GM18861 (cell line): Measurements from ENCODE around the gene TTC7B.

ENCODE experiments used
- ATAC-seq: cut with Tn5 transposase; IDR thresholded peaks from one replicate; pipeline ENCODE4 v1.9.1; 2021; ENCODE audit not compliant: unreplicated experiment

TTC7B gene

DNA sequence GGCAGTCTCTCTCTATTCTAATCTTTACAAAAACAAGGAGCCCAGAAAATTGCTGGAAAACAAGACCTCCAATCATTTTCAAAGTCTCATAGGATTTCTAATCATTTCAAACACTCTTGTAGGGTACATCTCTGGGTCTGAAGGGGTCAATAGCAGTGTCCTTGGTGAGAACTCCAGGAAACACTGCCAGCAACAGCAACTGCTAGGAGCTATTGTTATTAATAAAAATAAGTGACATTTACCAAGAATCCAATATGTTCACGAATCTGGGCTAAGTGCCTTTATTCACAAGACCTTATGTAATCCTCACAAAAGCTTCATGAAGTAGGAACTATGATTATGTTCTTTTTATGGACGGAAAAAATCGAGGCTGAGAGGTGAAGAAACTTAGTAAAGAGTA lies 72.8 kb downstream of the TTC7B start:
- no peak for ATAC-seq

GRCh38 chr14:90742729-90743128 lies 73.5 kb downstream of the TTC7B start:
- no peak for ATAC-seq

DNA sequence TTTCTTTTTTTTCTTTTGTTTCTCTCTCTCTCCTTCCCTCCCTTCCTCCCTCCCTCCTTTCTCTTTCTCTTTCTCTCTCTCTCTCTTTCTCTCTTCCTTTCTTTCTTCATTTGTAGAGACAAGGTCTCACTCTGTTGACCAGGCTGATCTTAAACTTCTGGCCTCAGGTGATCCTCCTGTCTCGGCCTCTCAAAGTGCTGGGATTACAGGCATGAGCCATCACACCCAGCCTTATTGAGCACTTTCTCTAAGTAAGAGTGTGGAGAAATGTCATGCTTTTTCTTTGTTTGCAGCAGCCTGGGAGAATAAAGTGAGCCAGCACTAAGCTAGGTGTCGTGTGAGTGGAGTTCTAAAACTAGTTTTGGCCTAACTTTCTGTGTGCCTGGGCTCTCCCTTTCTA lies 74.0 kb downstream of the TTC7B start:
- no peak for ATAC-seq

DNA sequence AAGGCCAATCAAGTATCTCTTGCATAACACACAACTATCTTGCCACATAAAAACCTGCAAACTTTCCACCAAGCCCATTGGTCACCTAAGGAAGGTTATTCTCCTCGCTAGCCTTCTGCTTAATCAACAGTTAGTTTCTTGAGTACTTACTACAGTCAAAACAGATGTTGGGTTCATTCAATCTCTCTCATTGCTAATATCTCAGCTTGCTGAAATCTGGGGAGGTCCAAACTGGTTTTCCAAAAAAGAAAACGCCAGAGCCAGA lies 74.6 kb downstream of the TTC7B start:
- no peak for ATAC-seq

DNA sequence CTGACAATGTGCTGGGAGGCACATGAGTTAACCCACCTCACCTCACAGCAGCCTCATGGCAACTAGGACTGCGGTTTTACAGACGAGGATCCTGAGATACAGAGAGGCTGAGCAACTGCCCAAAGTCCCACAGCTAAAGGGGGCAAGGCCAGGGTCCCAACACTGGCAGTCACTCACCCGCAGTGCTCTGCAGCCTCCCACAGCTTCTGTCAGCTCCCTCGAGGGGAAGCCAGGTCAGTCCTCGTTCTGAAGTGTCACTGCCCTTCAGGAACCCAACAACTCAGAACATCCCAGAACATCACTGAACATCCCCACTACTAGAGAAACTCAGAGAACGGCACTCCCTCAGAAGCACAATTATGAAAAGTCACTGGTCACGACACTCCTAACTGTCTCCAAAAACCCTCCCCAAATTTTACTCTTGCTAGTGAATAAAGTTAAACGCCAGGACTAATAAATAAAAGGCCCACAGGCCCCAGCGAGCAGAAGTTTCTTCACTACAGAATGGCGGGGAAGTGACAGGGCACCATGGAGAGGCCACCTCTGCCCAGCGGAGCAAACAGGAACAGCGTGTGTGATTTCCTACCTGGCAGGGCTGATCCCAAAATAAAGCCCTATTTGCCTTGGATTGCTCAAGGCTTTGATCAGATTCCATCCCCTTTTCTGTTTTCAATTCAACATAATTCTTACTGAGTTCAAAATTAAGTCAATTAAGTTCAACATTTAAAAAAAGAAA lies 75.1 kb downstream of the TTC7B start:
- ATAC-seq: no peak

GRCh38 chr14:90740081-90740480 lies 76.1 kb downstream of the TTC7B start:
- ATAC-seq: no peak

GRCh38 chr14:90739318-90740068 lies 76.7 kb downstream of the TTC7B start:
- no peak for ATAC-seq

GRCh38 chr14:90733139-90733808 lies 83.0 kb downstream of the TTC7B start:
- ATAC-seq: no peak

DNA sequence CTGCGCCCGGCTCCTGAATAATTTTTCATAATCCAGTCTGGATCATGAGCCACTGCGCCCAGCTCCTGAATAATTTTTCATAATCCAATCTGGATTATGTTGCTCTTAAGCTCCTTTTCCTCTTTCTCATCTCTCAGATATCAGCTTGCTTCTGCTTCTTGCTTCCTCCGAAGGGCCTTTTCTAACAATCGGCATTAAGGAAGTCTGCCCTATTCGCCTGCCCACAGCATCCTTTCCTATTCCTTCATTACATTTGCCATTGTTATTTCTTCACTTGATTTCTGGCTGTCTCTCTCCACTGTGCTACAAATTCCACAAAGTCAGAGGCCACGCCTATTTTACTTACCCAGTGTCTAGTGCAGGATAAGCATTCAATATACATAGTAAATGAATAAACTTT lies 83.5 kb downstream of the TTC7B start:
- no peak for ATAC-seq

DNA sequence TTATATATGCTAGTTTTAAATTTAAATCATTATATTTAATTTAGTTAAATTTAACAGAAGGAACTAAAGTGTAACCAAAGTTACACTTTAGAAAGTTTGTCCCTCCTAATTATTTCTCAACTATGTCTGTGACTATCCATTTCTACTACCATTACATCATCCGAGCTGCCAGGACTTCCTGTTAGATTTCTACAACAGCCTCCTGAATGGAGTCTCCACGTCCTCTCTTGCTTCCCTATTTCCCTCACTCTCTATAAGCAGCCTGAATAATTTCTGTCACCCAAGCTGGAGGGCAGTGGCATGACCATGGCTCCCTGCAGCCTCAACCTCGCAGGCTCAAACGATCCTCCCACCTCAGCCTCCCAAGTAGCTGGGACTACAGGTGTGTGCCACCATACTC lies 84.1 kb downstream of the TTC7B start:
- no peak for ATAC-seq

GRCh38 chr14:90731487-90731886 lies 84.7 kb downstream of the TTC7B start:
- ATAC-seq: no peak

DNA sequence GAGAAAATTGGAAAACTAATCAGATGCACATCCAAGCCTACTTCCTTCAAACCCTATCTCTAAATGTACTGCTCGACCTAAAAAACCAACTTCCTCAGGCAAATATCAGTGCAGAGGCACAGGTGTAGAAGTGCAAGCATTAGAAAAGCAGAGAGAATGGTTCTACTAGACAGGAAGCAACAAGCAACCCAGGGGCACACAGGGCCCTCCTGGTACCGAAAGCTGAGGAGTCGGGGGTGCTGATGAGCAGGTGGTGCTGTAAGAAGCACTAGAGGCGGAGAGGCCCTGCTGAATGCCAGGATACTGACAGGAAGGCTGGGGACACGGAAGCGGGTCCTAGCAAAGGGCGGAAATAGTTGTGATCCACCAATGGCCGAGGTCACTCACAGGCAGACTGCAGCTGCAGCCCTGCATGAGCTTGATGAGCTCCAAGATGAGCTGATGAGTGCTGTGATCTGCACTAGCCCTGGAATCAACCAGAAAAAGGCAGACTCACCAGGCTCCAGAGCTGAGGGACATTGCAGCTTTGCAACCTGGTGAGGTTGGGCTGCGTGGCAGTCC lies 85.9 kb downstream of the TTC7B start:
- ATAC-seq: no peak

DNA sequence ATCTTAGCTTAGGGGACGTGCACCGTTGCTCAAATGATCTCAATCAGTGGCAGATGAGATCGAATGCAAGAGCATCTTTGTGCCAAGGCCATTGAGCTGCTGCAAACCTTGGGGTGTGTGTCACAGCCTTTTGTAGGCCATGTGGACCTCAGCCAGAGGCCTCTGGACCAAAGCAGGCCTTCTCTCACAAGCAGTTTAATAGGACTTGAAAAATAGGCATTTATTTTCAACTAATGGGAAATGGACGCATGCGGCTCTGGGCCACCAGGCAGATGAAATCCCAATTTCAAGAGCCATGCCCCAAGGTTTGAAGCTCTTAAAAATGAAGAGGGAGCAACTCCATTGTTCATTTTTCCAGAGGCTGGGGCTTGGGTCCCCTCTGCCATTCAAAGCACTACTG lies 87.3 kb downstream of the TTC7B start:
- no peak for ATAC-seq

DNA sequence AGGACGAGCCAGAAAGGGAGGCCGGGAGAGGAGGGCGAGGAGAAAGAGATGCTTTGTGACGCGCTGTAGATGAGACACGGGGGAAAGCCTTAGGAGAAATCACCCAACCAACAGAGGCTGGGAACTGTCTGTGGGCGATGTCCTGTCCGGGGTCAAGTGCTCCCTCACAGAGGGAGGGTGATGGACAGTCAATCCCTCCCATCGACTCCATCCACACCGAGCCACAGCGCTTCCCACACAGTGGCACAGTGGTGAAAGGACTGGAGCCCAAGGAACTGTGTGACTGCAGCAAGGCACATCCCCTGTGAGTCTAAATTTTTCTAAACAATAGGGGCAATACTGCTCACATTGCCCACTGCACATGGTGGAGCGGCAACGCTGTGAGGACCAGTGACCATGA lies 89.1 kb downstream of the TTC7B start:
- ATAC-seq: no peak

DNA sequence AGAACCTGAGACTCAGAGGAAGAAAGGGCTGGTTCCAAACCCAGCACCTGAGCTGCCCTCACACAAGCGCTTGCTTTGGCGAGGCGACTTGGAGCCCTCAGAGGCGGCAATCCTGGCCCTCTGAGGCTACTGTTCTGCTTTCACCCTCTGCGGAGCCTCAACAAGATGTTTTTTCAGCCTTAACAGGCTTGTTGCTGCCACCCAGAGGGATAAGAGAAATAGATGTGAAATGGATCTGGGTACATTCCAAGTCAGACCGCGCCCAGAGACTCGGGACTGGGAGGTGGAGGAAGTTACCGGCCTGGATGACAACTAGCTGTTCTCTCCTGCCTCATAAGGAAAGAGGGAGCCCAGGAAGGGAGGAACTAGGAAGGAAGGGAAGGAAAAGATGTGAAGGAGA lies 89.6 kb downstream of the TTC7B start:
- no peak for ATAC-seq

- ATAC-seq: no peak
These were observed 91.4 kb downstream of the TTC7B start for GRCh38 chr14:90724866-90725265.

DNA sequence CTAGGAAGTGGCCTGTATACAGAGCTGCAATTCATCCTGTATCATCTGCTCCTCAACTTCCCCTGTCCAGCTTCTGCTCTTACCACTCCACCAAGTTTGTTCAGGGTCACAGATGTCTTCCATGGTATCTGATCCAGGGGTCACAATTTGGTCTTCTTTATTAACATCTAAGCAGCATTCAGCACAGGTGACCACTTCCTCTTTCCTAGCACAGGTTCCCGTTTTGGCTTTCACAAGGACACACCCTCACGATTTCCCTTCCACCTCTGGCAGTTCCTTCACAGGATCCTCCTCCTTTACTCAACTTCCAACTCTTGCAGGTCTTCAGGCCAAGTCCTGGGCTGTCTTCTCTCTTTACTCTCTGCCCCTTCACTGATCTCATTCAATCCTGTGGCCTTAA lies 93.6 kb downstream of the TTC7B start:
- no peak for ATAC-seq

DNA sequence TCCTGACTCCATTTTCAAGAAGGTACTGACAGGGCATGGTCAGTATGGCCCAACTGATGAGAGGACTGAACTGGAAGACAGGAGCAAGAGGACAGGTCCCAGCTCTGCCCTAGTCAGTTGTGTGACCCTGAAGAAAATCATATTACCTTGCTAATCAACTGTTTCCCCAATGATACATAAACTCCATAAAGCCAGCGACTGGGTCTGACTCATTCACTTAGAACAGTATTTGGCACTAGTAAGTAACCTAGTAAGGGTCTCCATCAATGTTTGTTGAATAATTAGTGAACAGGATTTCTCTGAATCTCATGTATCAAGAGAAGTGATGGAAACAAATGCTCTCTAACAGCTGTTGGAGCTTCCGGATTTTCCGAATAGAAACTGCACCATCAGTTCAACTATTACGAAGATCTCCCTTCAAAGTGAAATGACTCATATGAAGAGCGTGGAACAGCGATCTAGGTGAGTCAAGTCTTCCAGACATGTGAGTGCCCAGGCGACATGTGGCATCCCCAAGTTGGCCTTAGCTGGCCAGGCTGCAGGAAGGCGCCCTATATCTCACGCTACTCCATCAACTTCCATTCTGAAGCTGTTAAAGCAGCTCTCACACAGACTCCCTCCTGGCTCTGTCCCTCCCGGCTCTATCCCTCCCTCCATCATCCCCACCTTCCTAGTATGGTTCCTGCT lies 94.5 kb downstream of the TTC7B start:
- no peak for ATAC-seq

DNA sequence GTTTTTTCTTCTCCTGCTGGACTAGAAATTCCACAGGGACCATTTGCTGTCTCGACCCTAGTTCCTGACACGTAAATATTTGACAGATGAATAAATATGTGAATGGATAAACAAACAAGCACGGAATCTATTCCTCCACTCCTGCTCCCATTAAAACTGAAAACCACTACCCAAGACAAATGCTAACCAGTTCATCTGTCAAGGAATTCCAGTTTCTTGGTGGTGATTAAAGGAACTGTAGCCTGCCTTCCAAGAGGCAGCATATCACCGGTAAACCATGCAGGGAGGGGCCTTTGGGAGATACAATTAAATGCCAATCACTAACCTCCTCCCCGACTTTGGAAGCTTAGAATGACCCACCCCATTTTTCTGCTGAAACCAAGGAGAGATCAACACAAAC lies 95.4 kb downstream of the TTC7B start:
- no peak for ATAC-seq

- ATAC-seq: no peak
These were observed 95.9 kb downstream of the TTC7B start for GRCh38 chr14:90720336-90720735.

DNA sequence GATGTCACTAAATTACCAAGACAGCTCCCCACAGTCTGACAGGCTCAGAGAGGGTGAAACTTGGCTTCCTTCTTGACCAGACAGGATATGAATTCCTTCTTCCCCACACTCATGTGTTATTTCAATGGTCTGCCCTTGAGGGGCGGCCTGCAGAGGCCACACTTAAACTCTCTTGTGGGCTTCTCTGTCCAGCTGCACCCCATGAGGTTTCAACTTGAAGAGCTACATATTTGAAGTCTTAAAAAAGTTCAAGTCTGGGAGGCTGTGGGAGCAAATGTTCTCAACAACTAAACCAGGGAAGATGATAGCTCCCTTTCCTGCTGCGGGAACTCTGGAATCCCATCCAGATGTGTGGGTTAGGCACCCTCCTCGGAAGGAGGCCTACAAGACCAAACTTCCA lies 98.3 kb downstream of the TTC7B start:
- ATAC-seq: no peak

GRCh38 chr14:90715993-90716392 lies 100.2 kb downstream of the TTC7B start:
- ATAC-seq: no peak
